Endodermal cell (in vitro differentiated cells): Measurements from ENCODE around the gene ROPN1B. TPM values are rescaled to one million over a fixed set of nuclear protein-coding genes. Genes with fewer than 3 reads are reported as not detected.
A peak's percentile ranks its signal among the peaks of the same experiment; 100 is the strongest.

Source experiments
- DNase-seq: peaks from one replicate; pipeline ENCODE4 v3.0.0-alpha.2; 2017
- H3K27ac ChIP-seq: 2 replicates; pipeline ENCODE4 v1.5.1; 2013; ENCODE audit warnings: mild to moderate bottlenecking, low read depth, low read length, moderate library complexity
- H3K27me3 ChIP-seq: 2 replicates; pipeline ENCODE4 v1.6.1; 2013; ENCODE audit warnings: mild to moderate bottlenecking, low read length, moderate library complexity; ENCODE audit not compliant: insufficient read depth, control insufficient read depth, poor library complexity, severe bottlenecking
- H3K36me3 ChIP-seq: 2 replicates; pipeline ENCODE4 v1.7.0; 2013; ENCODE audit warnings: mild to moderate bottlenecking, low read length, moderate library complexity; ENCODE audit not compliant: control insufficient read depth, insufficient read depth
- H3K4me1 ChIP-seq: one replicate; pipeline ENCODE4 v1.7.0; 2013; ENCODE audit warnings: low read length; ENCODE audit not compliant: control insufficient read depth, insufficient read depth
- H3K4me3 ChIP-seq: 2 replicates; pipeline ENCODE4 v1.5.1; 2013; ENCODE audit warnings: mild to moderate bottlenecking, low read length, moderate library complexity
- H3K9ac ChIP-seq: 2 replicates; pipeline ENCODE4 v1.6.1; 2013; ENCODE audit warnings: mild to moderate bottlenecking, low read length, moderate library complexity; ENCODE audit not compliant: poor library complexity, severe bottlenecking; ENCODE audit errors: extremely low read depth
- H3K9me3 ChIP-seq: 2 replicates; pipeline ENCODE4 v1.6.1; 2013; ENCODE audit warnings: mild to moderate bottlenecking, low read length, moderate library complexity; ENCODE audit not compliant: control insufficient read depth
- H3K27ac Mint-ChIP-seq: 2 replicates; pipeline ENCODE4 v1.8.0; 2020; ENCODE audit warnings: mixed read lengths
- H3K27me3 Mint-ChIP-seq: 2 replicates; pipeline ENCODE4 v1.8.0; 2021; ENCODE audit warnings: mild to moderate bottlenecking, mixed read lengths; ENCODE audit not compliant: insufficient read depth
- H3K36me3 Mint-ChIP-seq: 2 replicates; pipeline ENCODE4 v1.8.0; 2020; ENCODE audit warnings: low read depth, mixed read lengths
- H3K4me1 Mint-ChIP-seq: 2 replicates; pipeline ENCODE4 v1.8.0; 2020; ENCODE audit warnings: mixed read lengths
- H3K4me3 Mint-ChIP-seq: 2 replicates; pipeline ENCODE4 v1.8.0; 2020; ENCODE audit warnings: mild to moderate bottlenecking, moderate library complexity, mixed read lengths
- H3K9me3 Mint-ChIP-seq: 2 replicates; pipeline ENCODE4 v1.8.0; 2020; ENCODE audit warnings: mild to moderate bottlenecking, mixed read lengths
- CTCF ChIP-seq: fragments of 200-600 bp; sonication (generic); conservative IDR thresholded peaks from 2 replicates; pipeline ENCODE4 v1.5.0; 2021; ENCODE audit warnings: antibody characterized with exemption, mild to moderate bottlenecking
- WGBS, 2 experiments: methylation state at CpG; one replicate each; pipeline versions ENCODE4 v1.1.5 to v1.1.7; 2013; ENCODE audit warnings: missing lambda C conversion rate in 2 of 2, mixed read lengths in 1 of 2; ENCODE audit not compliant: insufficient coverage in 1 of 2, insufficient read length in 1 of 2; 5-methylcytosine and 5-hydroxymethylcytosine counted together
- total RNA-seq, 2 donors: library from RNA; stranded (reverse); fragmentation: NEBNext Ultra II Directional in 1 of 2; extraction: Animal tissue kit (Norgen Biotek cat#: 25700) in 1 of 2; gene quantifications; 2 replicates in 1 of 2; 3 replicates in 1 of 2; pipeline ENCODE4 v1.2.1, GENCODE V29; 2021

The ROPN1B gene
- total RNA-seq, 2 donors from 2014 or later: not detected

DNA sequence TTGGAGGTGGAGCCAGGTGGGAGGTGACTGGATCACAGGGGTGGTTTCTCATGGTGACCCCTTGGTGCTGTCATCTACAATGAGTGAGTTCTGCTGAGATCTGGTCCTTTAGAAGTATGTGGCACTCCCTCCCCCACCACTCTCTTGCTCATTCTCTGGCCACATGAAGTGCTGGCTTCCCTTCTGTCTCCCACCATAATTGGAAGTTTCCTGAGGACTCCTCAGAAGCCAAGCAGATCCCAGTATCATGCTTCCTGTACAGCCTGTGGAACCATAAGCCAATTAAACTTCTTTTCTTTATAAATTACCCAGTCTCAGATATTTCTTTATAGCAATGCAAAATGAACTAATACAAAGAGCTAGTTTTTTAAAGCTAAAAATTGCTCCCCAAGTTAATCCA is 60.3 kb downstream of the ROPN1B start:
- H3K9me3 ChIP-seq: peaks cover 36% of the 10 kb centered on the region
- H3K4me3 ChIP-seq: peak overlapping the region; percentile 68
- no peak overlapping the region for H3K4me3 Mint-ChIP-seq
- H3K27ac ChIP-seq: no peak overlapping the region
- no peak for DNase-seq
- peaks cover 79% of the 10 kb centered on the region for H3K36me3 Mint-ChIP-seq
- TF ChIP-seq CTCF: no peak
- H3K36me3 ChIP-seq: peaks cover 36% of the 10 kb centered on the region
- H3K9ac ChIP-seq: no peak overlapping the region
- H3K4me1 Mint-ChIP-seq: peaks cover 11% of the 10 kb centered on the region
- H3K27me3 Mint-ChIP-seq: no peaks in the 10 kb centered on the region
- H3K9me3 Mint-ChIP-seq: peaks cover 40% of the 10 kb centered on the region
- H3K27ac Mint-ChIP-seq: no peak overlapping the region
- H3K4me1 ChIP-seq: no peaks in the 10 kb centered on the region
- no peaks in the 10 kb centered on the region for H3K27me3 ChIP-seq

DNA sequence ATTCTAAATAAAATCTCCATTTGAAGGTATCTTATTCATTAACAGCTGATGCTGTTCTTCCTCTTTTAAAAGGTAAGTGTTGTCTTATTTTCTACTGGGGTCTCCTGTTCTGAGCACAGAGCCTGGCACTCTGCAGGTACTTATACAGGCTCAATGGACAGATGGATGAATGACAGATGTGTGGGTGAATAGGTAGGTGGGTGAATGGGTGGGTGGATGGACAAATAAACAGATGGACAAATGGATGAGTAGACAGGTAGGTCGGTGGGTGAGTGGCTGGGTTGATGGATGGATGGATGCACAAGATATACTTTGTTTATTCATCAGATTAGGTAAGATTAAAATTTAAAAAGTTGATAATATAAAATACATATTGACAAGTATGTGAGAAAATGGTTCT is 61.5 kb downstream of the ROPN1B start:
- peaks cover 77% of the 10 kb centered on the region for H3K36me3 Mint-ChIP-seq
- peaks cover 11% of the 10 kb centered on the region for H3K4me1 Mint-ChIP-seq

DNA sequence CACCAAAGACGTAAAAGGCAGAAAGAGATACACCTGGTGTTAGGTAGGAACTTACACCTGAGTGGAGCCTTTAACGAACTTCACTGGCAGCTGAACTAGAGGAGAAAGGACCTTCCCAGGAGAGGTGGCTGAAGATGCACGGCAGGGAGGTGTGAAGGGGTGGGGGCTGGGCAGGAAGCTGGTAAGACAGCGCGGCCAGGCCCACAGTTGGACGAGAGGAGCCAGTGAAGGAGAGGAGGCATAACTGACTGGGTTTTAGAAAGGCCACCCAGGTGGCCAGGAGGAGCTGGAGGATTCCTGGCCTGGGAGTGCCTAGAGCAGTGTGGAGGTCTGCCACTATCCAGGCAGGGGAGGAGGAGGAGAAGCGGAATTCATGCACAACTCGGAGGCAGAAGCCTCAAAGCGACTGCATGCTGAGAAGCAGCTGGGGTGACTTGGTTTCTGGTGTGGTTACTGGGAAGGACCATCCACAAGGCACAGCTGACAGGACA is 63.0 kb downstream of the ROPN1B start:
- TF ChIP-seq CTCF: no peak
- Histone ChIP-seq H3K27ac (no peak overlapping the region), H3K4me3 (no peak overlapping the region), H3K36me3 (peaks cover 36% of the 10 kb centered on the region), H3K4me1 (no peaks in the 10 kb centered on the region), H3K27me3 (no peaks in the 10 kb centered on the region), H3K9ac (no peak overlapping the region), H3K9me3 (peaks cover 35% of the 10 kb centered on the region)
- 76 to 80% methylated on average over 4 to 9 of the region's 9 CpGs for WGBS, 2 experiments
- Mint-ChIP-seq H3K27ac (no peak overlapping the region), H3K36me3 (peaks cover 72% of the 10 kb centered on the region), H3K4me1 (peaks cover 11% of the 10 kb centered on the region), H3K4me3 (no peak overlapping the region), H3K9me3 (peaks cover 32% of the 10 kb centered on the region), H3K27me3 (no peaks in the 10 kb centered on the region)
- peak; percentile 57 for DNase-seq

More for the DNA sequence above, 61.5 kb downstream of the ROPN1B start:
- no peaks in the 10 kb centered on the region for H3K4me1 ChIP-seq
- Mint-ChIP-seq H3K27me3 (no peaks in the 10 kb centered on the region), H3K27ac (no peak overlapping the region), H3K9me3 (peaks cover 40% of the 10 kb centered on the region), H3K4me3 (no peak overlapping the region)
- H3K9me3 ChIP-seq: peaks cover 36% of the 10 kb centered on the region
- peaks cover 36% of the 10 kb centered on the region for H3K36me3 ChIP-seq
- H3K9ac ChIP-seq: no peak overlapping the region
- 100% methylated on average over 1 of the region's 1 CpG; no CpG with 5 or more reads in 1 of the 2 experiments for WGBS, 2 experiments
- DNase-seq: no peak
- H3K4me3 ChIP-seq: no peak overlapping the region
- H3K27ac ChIP-seq: no peak overlapping the region
- TF ChIP-seq CTCF: no peak
- H3K27me3 ChIP-seq: no peaks in the 10 kb centered on the region

Other genes starting within 250 kb of the ROPN1B start
- 10 to 100 TPM; 46.8 to 50.4 TPM for gene SLC41A3, start 114.9 kb downstream of the ROPN1B start, total RNA-seq
- 1 to 10 TPM; 1.0 to 1.6 TPM for gene ALDH1L1, start 211.4 kb downstream of the ROPN1B start, total RNA-seq